AG10803 (cell line): ENCODE data around the gene BNIP3.

Experiments
- DNase-seq: peaks from one replicate; pipeline ENCODE4 v3.0.0; 2010; ENCODE audit warnings: low read depth
- H3K4me3 ChIP-seq: 2 replicates; pipeline ENCODE4 v1.5.1; 2011; ENCODE audit warnings: mild to moderate bottlenecking, low read length, control low read depth
- CTCF ChIP-seq: conservative IDR thresholded peaks from 2 replicates; pipeline ENCODE4 v1.5.1; 2011; ENCODE audit warnings: mild to moderate bottlenecking, low read length, control low read depth, inconsistent platforms

The BNIP3 gene

GRCh38 chr10:131935260-131935659, 46.5 kb downstream of the BNIP3 start:
- H3K4me3 ChIP-seq: no peak overlapping the region
- no peak for DNase-seq
- TF ChIP-seq CTCF: no peak

GRCh38 chr10:131934769-131935168, 47.0 kb downstream of the BNIP3 start:
- TF ChIP-seq CTCF: no peak
- DNase-seq: no peak
- no peak overlapping the region for H3K4me3 ChIP-seq

GRCh38 chr10:131933696-131934086, 48.0 kb downstream of the BNIP3 start:
- no peak for TF ChIP-seq CTCF
- no peak overlapping the region for H3K4me3 ChIP-seq
- DNase-seq: no peak

GRCh38 chr10:131933016-131933695, 48.6 kb downstream of the BNIP3 start:
- DNase-seq: no peak
- H3K4me3 ChIP-seq: no peak overlapping the region
- no peak for TF ChIP-seq CTCF

GRCh38 chr10:131931981-131932380, 49.7 kb downstream of the BNIP3 start:
- DNase-seq: no peak
- no peak overlapping the region for H3K4me3 ChIP-seq
- no peak for TF ChIP-seq CTCF

GRCh38 chr10:131930586-131931330, 51.0 kb downstream of the BNIP3 start:
- TF ChIP-seq CTCF: no peak
- DNase-seq: no peak
- no peak overlapping the region for H3K4me3 ChIP-seq

GRCh38 chr10:131930150-131930549, 51.6 kb downstream of the BNIP3 start:
- TF ChIP-seq CTCF: no peak
- H3K4me3 ChIP-seq: no peak overlapping the region
- DNase-seq: no peak
